T1000 (cell line): ENCODE measurements around the gene CLCN2.

Source experiments
- DNase-seq: peaks from one replicate; lab custom pipeline; 2025; ENCODE audit warnings: mixed read lengths; lab: John Stamatoyannopoulos, UW

CLCN2 gene

GRCh38 chr3:184361532-184361931 lies at the start of gene CLCN2, which contains the start of gene POLR2H:
Gene CLCN2 (minus strand): TSS chr3:184361605. CDS start chr3:184361479, 126 bp downstream.
Gene POLR2H (plus strand): TSS chr3:184361710. CDS start chr3:184363493, 1,783 bp downstream.
- DNase-seq: no peak

- DNase-seq: no peak
Observed at GRCh38 chr3:184409946-184410500, 48.6 kb upstream of the CLCN2 start.

- no peak for DNase-seq
Observed at GRCh38 chr3:184409331-184409926, 48.0 kb upstream of the CLCN2 start.

GRCh38 chr3:184405075-184406030 lies 43.9 kb upstream of the CLCN2 start:
- DNase-seq: no peak

- DNase-seq: no peak
Observed at GRCh38 chr3:184399410-184399809, 38.0 kb upstream of the CLCN2 start.

- no peak for DNase-seq
Observed at GRCh38 chr3:184395320-184395660, 33.9 kb upstream of the CLCN2 start.

- DNase-seq: no peak
Observed at GRCh38 chr3:184391266-184391665, 29.9 kb upstream of the CLCN2 start.

- DNase-seq: no peak
Observed at GRCh38 chr3:184389935-184390528, 28.6 kb upstream of the CLCN2 start.

- DNase-seq: no peak
Observed at GRCh38 chr3:184389384-184389783, 28.0 kb upstream of the CLCN2 start.

GRCh38 chr3:184388936-184389230 lies 27.5 kb upstream of the CLCN2 start:
- DNase-seq: no peak

GRCh38 chr3:184388164-184388935 lies 26.9 kb upstream of the CLCN2 start:
- no peak for DNase-seq

- DNase-seq: no peak
Observed at GRCh38 chr3:184387174-184387714, 25.8 kb upstream of the CLCN2 start.

- no peak for DNase-seq
Observed at GRCh38 chr3:184386047-184386806, 24.8 kb upstream of the CLCN2 start.

GRCh38 chr3:184384856-184385422 lies 23.5 kb upstream of the CLCN2 start:
- DNase-seq: no peak

GRCh38 chr3:184384342-184384741 lies 22.9 kb upstream of the CLCN2 start:
- DNase-seq: no peak

GRCh38 chr3:184383033-184383740 lies 21.8 kb upstream of the CLCN2 start:
- no peak for DNase-seq

GRCh38 chr3:184382326-184383032 lies 21.1 kb upstream of the CLCN2 start:
- DNase-seq: no peak

- no peak for DNase-seq
Observed at GRCh38 chr3:184381261-184382224, 20.1 kb upstream of the CLCN2 start.
